Activated CD8-positive, alpha-beta memory T cell treated with anti-CD3 and anti-CD28 coated beads for 1 hour (primary cell): ENCODE data around the gene PLET1.

Experiments used
- DNase-seq, 2 donors: peaks; one replicate each; pipeline ENCODE4 v3.0.0-alpha.2; 2020; ENCODE audit warnings: low read depth in 1 of 2; ENCODE audit errors: extremely low read depth in 1 of 2

The PLET1 gene

GRCh38 chr11:112285841-112286311 is 25.2 kb upstream of the PLET1 start:
- DNase-seq: no peak

GRCh38 chr11:112281726-112282125 is 21.1 kb upstream of the PLET1 start:
- DNase-seq: no peak

GRCh38 chr11:112280268-112281126 is 19.8 kb upstream of the PLET1 start:
- DNase-seq: peak; percentile 30 to 42

- DNase-seq: peak; percentile 37 to 64
Observed at GRCh38 chr11:112279901-112280267, 19.2 kb upstream of the PLET1 start.

GRCh38 chr11:112278803-112279202 is 18.1 kb upstream of the PLET1 start:
- DNase-seq: no peak

GRCh38 chr11:112277941-112278340 is 17.3 kb upstream of the PLET1 start:
- no peak for DNase-seq

GRCh38 chr11:112277029-112277428 is 16.4 kb upstream of the PLET1 start:
- no peak for DNase-seq

- no peak for DNase-seq
Observed at GRCh38 chr11:112274007-112274783, 13.5 kb upstream of the PLET1 start.

GRCh38 chr11:112273066-112273465 is 12.4 kb upstream of the PLET1 start:
- DNase-seq: no peak

GRCh38 chr11:112271242-112271641 is 10.6 kb upstream of the PLET1 start:
- DNase-seq: no peak

GRCh38 chr11:112270551-112271180 is 10.0 kb upstream of the PLET1 start:
- DNase-seq: no peak

- DNase-seq: no peak
Observed at GRCh38 chr11:112269139-112269538, 8.5 kb upstream of the PLET1 start.

GRCh38 chr11:112268406-112268805 is 7.7 kb upstream of the PLET1 start:
- DNase-seq: no peak

GRCh38 chr11:112267188-112267591 is 6.5 kb upstream of the PLET1 start:
- no peak for DNase-seq

- no peak for DNase-seq
Observed at GRCh38 chr11:112266410-112266778, 5.7 kb upstream of the PLET1 start.

- DNase-seq: no peak
Observed at GRCh38 chr11:112265659-112266409, 5.2 kb upstream of the PLET1 start.

GRCh38 chr11:112255067-112255720 is 5.5 kb downstream of the PLET1 start:
- no peak for DNase-seq

GRCh38 chr11:112253605-112254242 is 6.9 kb downstream of the PLET1 start:
- DNase-seq: no peak

GRCh38 chr11:112249871-112250610 is 10.6 kb downstream of the PLET1 start:
- DNase-seq: no peak
